DND-41 (cell line): ENCODE measurements around the gene RAB7A.

Experiments used
- ATAC-seq: fragments of 200-7000 bp; cut with Tn5 transposase; 3 replicates; pipeline ENCODE4 v1.9.1; 2021; ENCODE audit warnings: low read depth; ENCODE audit not compliant: insufficient read depth
- DNase-seq: peaks from one replicate; pipeline ENCODE4 v3.0.0-alpha.2; 2020
- H2AFZ ChIP-seq: 2 replicates; pipeline ENCODE4 v1.6.0; 2012; ENCODE audit warnings: low read depth, low read length
- H3K27ac ChIP-seq: 2 replicates; pipeline ENCODE4 v1.5.1; 2012; ENCODE audit warnings: low read length, inconsistent platforms
- H3K27me3 ChIP-seq: fragments of 200-600 bp; sonication (generic); 2 replicates; pipeline ENCODE4 v1.6.0; 2012; ENCODE audit warnings: low read length, mild to moderate bottlenecking, inconsistent platforms; ENCODE audit not compliant: insufficient read depth, poor library complexity
- H3K36me3 ChIP-seq: 2 replicates; pipeline ENCODE4 v1.5.1; 2012; ENCODE audit warnings: low read length, inconsistent platforms; ENCODE audit not compliant: insufficient read depth
- H3K4me1 ChIP-seq: 2 replicates; pipeline ENCODE4 v1.5.1; 2012; ENCODE audit warnings: mild to moderate bottlenecking, low read length; ENCODE audit not compliant: insufficient read depth
- H3K4me2 ChIP-seq: 2 replicates; pipeline ENCODE4 v1.6.0; 2012; ENCODE audit warnings: mild to moderate bottlenecking, moderate library complexity, low read length, inconsistent platforms; ENCODE audit not compliant: insufficient read depth
- H3K4me3 ChIP-seq, 2 experiments: fragments of 200-600 bp in 1 of 2; shearing (Covaris generic) in 1 of 2; 2 replicates each; pipeline ENCODE4 v1.5.1; 2012 to 2016; ENCODE audit warnings: inconsistent platforms in 2 of 2, low read length in 2 of 2, mild to moderate bottlenecking in 2 of 2, low read depth in 1 of 2, moderate library complexity in 1 of 2
- H3K79me2 ChIP-seq: 2 replicates; pipeline ENCODE4 v1.6.0; 2012; ENCODE audit warnings: low read length, inconsistent platforms; ENCODE audit not compliant: insufficient read depth
- H3K9ac ChIP-seq: 2 replicates; pipeline ENCODE4 v1.6.0; 2012; ENCODE audit warnings: low read depth, mild to moderate bottlenecking, inconsistent platforms, low read length, moderate library complexity
- H3K9me3 ChIP-seq: 2 replicates; pipeline ENCODE4 v1.5.1; 2012; ENCODE audit warnings: low read length, moderate library complexity, mild to moderate bottlenecking, inconsistent platforms; ENCODE audit not compliant: insufficient read depth, severe bottlenecking
- H4K20me1 ChIP-seq: 2 replicates; pipeline ENCODE4 v1.6.0; 2012; ENCODE audit warnings: low read length; ENCODE audit not compliant: insufficient read depth
- CTCF ChIP-seq: IDR thresholded peaks from 2 replicates; pipeline ENCODE4 v1.5.1; 2012; ENCODE audit warnings: borderline replicate concordance, low read length, moderate library complexity, mild to moderate bottlenecking; ENCODE audit not compliant: poor library complexity, severe bottlenecking; ENCODE audit errors: extremely low read depth
- EZH2 ChIP-seq: IDR thresholded peaks from 3 replicates; pipeline ENCODE4 v1.6.1; 2012; ENCODE audit warnings: borderline replicate concordance, low read depth, mild to moderate bottlenecking, moderate library complexity, low read length, inconsistent platforms; ENCODE audit not compliant: severe bottlenecking

The RAB7A gene

DNA sequence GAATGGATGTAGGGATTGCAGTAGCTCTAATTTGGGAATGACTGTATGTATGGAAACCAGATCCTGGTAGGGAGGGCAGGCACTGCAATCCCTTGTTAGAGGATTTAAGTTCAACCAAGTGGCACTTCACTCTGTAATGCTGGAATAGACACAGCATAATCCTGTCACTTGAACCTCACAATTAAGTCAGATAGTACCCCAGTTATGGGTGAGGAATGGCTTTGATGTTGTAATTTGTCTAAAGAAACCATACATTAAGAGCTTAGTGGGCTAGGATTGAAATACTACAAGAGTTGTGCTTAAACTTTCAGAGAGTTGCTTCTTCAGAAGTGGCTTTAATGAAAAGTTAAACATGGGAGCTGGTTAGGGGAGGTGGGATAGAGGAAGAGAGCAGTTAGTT lies 9.3 kb downstream of the RAB7A start:
- no peak overlapping the region for H3K4me3 ChIP-seq
- H3K9ac ChIP-seq, result no peak overlapping the region
- peaks cover 15% of the 10 kb centered on the region for H3K4me1 ChIP-seq
- H2AFZ ChIP-seq, result no peak overlapping the region
- H3K79me2 ChIP-seq, result peaks cover 100% of the 10 kb centered on the region
- H3K27me3 ChIP-seq, result no peaks in the 10 kb centered on the region
- H3K27ac ChIP-seq, result 0 out of 2 replicates have a peak overlapping the region, but pooled peaks have one; percentile 22
- TF ChIP-seq CTCF (no peak), EZH2 (no peak)
- H3K36me3 ChIP-seq, result peaks cover 45% of the 10 kb centered on the region
- no peaks in the 10 kb centered on the region for H3K9me3 ChIP-seq
- H4K20me1 ChIP-seq, result peaks cover 77% of the 10 kb centered on the region
- ATAC-seq, result no peak
- no peak for DNase-seq
- H3K4me2 ChIP-seq, result no peak overlapping the region

GRCh38 chr3:128735884-128736283 lies 9.9 kb downstream of the RAB7A start:
- no peak overlapping the region for H2AFZ ChIP-seq
- no peaks in the 10 kb centered on the region for H3K27me3 ChIP-seq
- H3K4me2 ChIP-seq, result no peak overlapping the region
- ATAC-seq (no peak), DNase-seq (no peak)
- no peak overlapping the region for H3K4me3 ChIP-seq
- H3K27ac ChIP-seq, result no peak overlapping the region
- H4K20me1 ChIP-seq, result peaks cover 74% of the 10 kb centered on the region
- peaks cover 11% of the 10 kb centered on the region; the same call in 1 of the 2 replicates for H3K4me1 ChIP-seq
- H3K9me3 ChIP-seq, result no peaks in the 10 kb centered on the region
- peaks cover 100% of the 10 kb centered on the region for H3K79me2 ChIP-seq
- H3K36me3 ChIP-seq, result peaks cover 39% of the 10 kb centered on the region
- no peak overlapping the region for H3K9ac ChIP-seq
- TF ChIP-seq CTCF (no peak), EZH2 (no peak)

DNA sequence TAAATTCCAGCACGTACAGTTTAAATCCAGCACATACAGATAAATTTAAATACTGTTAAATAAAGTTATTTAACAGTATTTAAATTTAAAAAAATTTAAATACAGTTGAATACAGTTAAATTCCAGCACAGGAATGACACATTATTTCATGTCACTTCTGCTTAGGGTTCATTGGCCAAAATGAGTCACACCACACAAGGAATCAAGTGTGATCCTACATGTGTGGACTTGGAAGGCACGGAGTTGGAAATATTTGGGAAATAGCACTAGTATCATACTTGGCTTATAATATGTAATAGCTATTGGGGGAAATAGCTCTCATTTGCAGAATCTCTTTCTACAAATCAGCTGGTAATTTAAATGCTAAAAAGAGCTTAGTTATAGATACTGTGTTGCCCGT lies 10.6 kb downstream of the RAB7A start:
- H3K27me3 ChIP-seq, result no peaks in the 10 kb centered on the region
- H3K27ac ChIP-seq, result no peak overlapping the region
- H3K4me3 ChIP-seq, result no peak overlapping the region
- no peak overlapping the region for H3K9ac ChIP-seq
- H4K20me1 ChIP-seq, result peaks cover 73% of the 10 kb centered on the region
- H3K4me1 ChIP-seq, result peaks cover 6% of the 10 kb centered on the region; the same call in 1 of the 2 replicates
- peaks cover 100% of the 10 kb centered on the region for H3K79me2 ChIP-seq
- no peak for DNase-seq
- no peak for ATAC-seq
- H2AFZ ChIP-seq, result no peak overlapping the region
- TF ChIP-seq EZH2 (no peak), CTCF (no peak)
- no peaks in the 10 kb centered on the region for H3K9me3 ChIP-seq
- no peak overlapping the region for H3K4me2 ChIP-seq
- H3K36me3 ChIP-seq, result peaks cover 46% of the 10 kb centered on the region

DNA sequence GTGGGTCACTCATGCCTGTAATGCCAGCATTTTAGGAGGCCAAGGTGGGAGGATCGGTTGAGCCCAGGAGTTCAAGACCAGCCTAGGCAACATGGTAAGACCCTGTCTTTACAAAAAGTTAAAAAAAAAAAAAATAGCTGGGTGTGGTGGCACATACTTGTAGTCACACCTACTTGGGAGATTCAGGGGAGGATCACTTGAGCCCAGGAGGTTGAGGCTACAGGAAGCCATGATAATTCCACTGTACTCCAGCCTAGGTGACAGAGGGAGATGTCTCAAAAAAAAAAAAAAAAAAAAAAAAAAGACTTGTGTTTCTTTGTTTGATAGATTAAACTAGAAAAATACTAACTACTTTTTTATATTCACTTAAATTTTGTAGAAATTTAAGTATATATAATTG lies 14.6 kb downstream of the RAB7A start:
- ATAC-seq, result no peak
- no peak overlapping the region for H3K4me2 ChIP-seq
- TF ChIP-seq EZH2, result no peak
- TF ChIP-seq CTCF, result no peak

More for the DNA sequence above, 14.6 kb downstream of the RAB7A start:
- H3K27me3 ChIP-seq, result no peaks in the 10 kb centered on the region
- no peak overlapping the region for H3K27ac ChIP-seq
- no peak overlapping the region for H2AFZ ChIP-seq
- no peaks in the 10 kb centered on the region for H3K9me3 ChIP-seq
- H3K36me3 ChIP-seq, result peaks cover 68% of the 10 kb centered on the region
- H4K20me1 ChIP-seq, result peaks cover 63% of the 10 kb centered on the region
- no peaks in the 10 kb centered on the region for H3K4me1 ChIP-seq
- DNase-seq, result no peak
- no peak overlapping the region for H3K9ac ChIP-seq
- no peak overlapping the region for H3K4me3 ChIP-seq
- H3K79me2 ChIP-seq, result peaks cover 98% of the 10 kb centered on the region
